Loucy (cell line): Measurements from ENCODE around the gene NHEJ1.

ENCODE experiments used
- CTCF ChIP-seq: fragments of 200-600 bp; sonication (generic); conservative IDR thresholded peaks from 2 replicates; pipeline ENCODE4 v1.5.1; 2014; ENCODE audit warnings: mild to moderate bottlenecking, antibody characterized with exemption, low read length
- EZH2phosphoT487 ChIP-seq: fragments of 200-600 bp; IDR thresholded peaks from 2 replicates; pipeline ENCODE4 v1.6.1; 2018; ENCODE audit warnings: antibody characterized with exemption, mild to moderate bottlenecking, moderate library complexity, borderline replicate concordance

GRCh38 chr2:219028141-219028540 lies 132.5 kb downstream of the NHEJ1 start:
- no peak for TF ChIP-seq CTCF
- TF ChIP-seq EZH2phosphoT487: no peak
